Activated CD8-positive, alpha-beta memory T cell treated with anti-CD3 and anti-CD28 coated beads for 4 hours (primary cell): ENCODE data around the gene SUCLA2.
"Not testable (repeated sequence)": the region's sequence is repeated elsewhere in the genome, so short reads cannot be mapped to it uniquely, and the experiment has no call there.

Experiments used
- DNase-seq, 2 donors: peaks; one replicate each; pipeline ENCODE4 v3.0.0-alpha.2; 2020; ENCODE audit warnings: low read depth in 2 of 2

Gene SUCLA2

DNA sequence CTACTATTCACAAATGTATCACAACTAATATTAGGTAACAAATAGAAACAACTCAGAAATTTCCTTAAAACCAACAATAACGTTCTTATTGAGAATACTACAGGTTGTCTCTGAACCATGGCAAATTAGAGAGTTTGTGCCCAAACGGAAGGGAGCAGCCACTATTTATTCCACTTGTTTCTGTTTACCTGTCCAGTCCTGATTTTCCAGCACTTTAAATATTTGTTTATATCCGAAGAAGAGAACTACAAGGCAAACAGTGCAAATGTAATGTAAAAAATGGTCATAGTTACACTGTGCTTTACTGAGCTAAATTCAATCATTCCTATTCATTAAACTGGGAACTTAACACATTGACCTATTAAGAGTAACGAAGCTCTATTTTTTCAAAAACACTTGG, 9.2 kb downstream of the SUCLA2 start:
- DNase-seq: no peak

DNA sequence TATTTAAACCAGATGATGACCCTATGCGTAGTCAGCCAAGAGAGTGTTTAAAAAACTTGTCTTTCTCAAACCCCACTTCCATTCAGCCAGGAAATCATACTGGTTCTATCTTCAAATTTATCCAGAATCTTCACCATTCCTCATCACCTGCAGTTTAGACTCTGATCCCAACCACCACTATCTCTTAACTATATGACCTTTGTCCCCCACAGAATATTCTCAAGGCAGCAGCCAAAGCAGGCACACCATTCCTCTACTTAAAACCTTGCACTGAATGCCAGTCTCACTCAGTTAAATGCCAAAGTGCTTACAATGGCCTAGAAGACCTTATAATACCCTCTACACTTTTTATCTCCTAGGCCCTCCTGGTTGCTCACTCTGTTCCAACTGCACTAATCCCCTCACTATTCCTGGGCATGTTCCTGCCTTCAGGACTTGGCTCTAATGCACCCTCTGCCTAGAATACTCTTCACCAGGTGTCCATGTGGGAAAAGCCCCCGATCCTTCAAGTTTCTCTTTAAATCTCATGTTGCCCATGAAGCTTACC, 10.1 kb downstream of the SUCLA2 start:
- DNase-seq: no peak

DNA sequence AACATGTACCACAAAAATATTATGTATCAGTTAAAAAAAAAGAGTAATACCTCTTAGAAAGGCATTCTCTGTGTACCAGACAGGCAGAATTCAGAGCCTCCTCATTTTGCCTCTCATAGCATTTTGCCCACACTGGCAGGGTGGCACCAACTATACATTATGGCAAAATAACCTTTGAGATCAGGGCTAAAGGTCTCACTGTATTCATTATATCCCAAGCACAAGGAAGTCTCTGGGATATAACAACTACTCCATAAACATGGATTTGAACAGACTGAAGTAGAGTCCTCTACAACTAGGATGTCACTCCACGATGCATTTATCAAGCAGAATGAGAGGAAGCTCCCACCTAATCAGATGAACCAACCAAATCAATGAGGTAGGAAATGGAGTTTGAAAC, 10.6 kb downstream of the SUCLA2 start:
- DNase-seq: no peak

DNA sequence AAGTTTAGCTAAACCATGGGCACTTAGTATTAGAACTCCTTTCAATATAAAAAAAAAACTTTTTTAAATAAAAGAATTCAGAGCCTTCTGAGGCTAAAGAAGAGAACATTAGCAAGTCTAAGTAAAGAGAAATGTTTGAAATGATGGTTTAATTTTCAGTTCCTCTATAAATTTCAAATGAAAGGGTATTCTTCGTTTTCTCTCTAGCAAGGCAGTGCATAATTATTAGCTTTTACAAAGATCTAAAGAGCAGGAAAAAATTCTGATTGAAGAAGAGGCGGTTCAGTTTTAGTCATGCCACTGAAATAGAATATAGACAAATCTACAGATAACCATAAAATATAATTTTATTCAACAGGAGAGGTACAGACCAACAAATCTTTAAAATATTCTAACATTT, 18.0 kb downstream of the SUCLA2 start:
- no peak for DNase-seq

- no peak for DNase-seq
Observed at GRCh38 chr13:47976325-47976724, 24.7 kb downstream of the SUCLA2 start.

DNA sequence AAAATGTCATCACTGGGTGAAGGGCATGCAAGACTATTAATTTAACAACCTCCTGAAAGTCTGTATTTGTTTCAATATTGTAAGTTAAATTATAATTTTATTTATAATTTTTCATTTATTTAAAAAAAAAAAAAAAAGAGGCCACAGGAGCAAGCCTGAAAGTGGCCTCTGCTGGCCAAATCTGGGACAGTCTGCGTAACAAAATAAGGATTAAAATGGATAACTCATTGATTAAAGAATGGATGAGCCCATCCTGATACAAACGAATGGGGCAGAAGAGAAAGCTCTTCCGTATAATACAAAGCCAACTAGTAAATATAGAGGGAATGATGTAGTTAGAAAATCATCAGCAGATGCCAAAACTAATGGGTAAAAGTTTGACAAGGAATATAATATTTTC, 36.2 kb downstream of the SUCLA2 start:
- no peak for DNase-seq

- no peak for DNase-seq
Observed at GRCh38 chr13:47962237-47962636, 38.8 kb downstream of the SUCLA2 start.

DNA sequence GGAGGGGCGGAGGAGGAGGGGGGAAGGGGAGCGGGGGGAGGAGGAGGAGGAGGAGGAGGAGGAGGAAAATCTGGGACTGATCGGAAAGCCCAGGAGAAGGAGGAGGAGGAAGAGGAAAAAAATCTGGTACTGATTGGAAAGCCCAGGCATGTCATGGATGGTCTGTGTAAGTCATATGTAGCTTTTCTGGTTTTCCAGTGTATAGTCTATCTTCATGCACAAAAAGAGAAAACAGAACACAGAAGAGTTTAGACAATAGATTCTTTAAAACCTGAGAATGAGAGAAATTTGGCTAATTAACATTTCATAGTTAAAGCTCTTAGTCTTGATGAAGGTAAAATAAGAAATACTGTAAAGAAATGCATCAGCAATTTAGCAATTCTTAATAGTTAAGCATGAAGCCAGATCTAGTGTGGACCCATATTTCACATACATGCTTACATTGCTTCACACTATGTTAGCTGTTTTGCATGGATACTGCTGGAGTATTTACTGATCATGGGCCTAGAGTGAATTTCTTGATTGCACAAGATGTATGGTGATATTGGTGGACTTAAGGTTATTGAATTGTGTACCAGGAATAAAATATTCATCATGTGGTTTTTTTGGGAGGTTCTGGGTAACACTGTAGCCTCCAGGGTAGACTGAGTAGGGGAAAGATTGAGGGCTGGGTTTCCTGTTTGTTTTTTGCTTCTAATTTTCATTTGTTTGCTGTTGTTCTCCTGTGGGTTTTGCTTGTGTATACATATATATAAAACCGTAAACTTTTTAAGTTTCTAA, 41.4 kb downstream of the SUCLA2 start:
- no peak for DNase-seq

- DNase-seq: no peak
Observed at GRCh38 chr13:47957073-47957472, 44.0 kb downstream of the SUCLA2 start.

- no peak for DNase-seq
Observed at GRCh38 chr13:47955836-47956235, 45.2 kb downstream of the SUCLA2 start.

DNA sequence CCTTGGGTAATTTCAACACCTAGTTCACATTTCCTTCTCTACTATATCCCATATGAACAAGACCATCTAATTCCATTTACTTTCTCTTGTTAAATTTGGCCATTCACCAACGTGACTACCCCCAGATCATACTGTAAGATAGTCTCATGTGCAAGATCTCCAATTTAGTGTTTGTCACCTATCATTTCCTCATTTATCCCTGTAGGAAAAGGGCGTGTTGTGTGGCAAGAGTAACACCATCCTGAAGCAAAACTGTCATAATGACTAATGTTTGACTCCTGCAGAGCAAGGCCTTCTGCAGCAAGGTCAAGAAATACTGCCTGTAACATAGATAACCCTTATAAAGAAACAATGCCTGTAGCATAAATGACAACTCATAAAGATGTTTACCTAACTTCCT, 51.3 kb downstream of the SUCLA2 start:
- DNase-seq: no peak

DNA sequence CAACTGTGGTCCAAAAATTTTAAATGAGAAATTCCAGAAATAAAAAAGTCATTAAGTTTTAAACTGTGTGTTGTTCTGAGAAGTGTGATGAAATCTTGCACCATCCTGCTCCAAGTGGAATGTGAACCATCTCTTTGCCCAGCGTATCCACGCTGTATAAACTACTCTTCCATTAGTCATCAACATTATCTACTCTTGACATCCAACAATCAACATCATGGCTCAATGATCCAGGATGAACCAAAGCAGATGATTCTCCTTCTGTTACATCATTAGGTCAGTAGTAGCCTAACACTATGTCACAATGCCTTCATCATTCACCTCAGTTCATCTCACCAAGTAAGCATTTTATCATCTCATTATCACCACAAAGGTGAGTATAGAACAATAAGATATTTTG, 55.3 kb downstream of the SUCLA2 start:
- no peak for DNase-seq

- not testable (repeated sequence) for DNase-seq
Observed at GRCh38 chr13:47945146-47945545, 55.9 kb downstream of the SUCLA2 start.

DNA sequence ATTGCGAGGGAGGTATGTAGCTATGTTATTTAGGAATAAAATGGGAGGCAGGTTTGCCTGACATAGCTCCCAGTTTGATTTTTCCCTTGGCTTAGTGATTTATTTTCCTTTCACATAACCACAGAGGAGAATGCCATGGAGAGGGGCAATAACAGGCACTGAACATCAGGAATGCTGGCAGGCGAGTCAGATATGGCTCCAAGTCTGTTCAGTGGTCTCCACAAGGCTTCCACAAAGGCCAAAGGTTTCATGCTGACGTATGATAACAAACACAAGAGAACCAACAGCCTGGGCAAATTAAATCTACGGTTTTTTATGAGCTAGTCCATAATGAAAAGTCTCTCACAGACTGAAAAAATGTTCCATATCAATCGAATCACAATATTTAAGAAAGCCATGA, 66.7 kb downstream of the SUCLA2 start:
- no peak for DNase-seq

DNA sequence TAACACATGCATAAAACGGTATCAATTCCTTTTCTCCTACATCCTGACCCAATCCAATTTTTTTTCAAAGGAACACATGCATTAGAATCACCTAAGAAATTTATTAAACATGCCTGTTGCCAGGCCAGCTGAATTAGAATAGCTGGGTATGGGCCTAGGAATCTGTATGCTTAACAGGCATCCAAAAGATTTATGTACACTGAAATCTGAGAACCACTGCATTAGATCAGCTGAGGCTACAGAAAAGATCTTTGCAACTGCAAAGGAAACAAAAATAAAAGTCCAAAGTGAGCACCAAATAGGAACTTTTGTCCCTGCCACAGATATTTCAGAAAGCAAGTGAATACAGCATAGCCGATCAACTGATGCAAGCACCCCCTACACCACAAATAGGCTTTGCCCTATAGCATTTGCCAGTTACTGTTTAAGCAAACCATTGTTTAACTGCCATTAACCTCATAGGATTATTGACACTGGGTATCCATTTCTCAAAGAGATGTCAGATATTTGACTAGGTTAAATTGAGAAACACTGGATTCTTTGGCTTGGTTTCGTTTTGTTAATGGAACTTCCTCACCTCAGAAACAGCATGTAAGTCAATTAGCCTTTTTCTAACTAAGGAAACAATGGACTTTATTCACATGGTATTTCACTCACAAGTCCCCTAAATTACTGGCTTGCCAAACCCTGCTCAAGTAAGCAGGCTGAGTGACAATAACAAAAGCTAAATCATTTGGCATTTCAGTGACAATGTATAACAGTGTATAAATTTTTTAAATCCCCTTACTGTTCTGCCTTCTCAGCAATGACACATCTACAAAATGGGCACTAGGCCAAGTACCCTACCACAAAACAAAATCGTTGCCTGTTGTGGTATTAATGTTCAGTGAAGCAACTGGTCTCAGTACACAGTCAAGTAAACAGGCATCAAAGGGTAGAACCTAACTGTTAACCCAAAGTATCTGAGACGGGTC, 67.8 kb downstream of the SUCLA2 start:
- no peak for DNase-seq

GRCh38 chr13:47930649-47931165, 70.4 kb downstream of the SUCLA2 start:
- no peak for DNase-seq

DNA sequence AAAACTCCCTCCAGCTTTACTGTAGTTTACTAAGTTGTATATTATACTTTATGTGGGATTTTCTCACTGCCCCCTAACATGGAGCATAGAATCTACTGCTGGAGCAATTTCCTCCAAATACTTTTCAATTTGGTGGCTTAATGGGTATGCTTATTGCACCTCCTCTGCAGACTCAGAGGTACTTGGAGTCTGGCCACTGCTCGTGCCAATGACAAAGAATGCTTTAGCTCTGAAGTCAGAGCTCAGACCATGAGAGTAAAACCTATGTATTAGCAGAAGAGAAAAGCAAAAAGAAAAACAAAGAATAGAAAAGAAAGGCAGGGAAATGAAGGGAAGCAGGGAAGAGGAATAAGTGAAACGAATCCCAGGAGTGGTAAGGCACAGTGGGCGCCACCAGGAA, 71.9 kb downstream of the SUCLA2 start:
- DNase-seq: no peak

DNA sequence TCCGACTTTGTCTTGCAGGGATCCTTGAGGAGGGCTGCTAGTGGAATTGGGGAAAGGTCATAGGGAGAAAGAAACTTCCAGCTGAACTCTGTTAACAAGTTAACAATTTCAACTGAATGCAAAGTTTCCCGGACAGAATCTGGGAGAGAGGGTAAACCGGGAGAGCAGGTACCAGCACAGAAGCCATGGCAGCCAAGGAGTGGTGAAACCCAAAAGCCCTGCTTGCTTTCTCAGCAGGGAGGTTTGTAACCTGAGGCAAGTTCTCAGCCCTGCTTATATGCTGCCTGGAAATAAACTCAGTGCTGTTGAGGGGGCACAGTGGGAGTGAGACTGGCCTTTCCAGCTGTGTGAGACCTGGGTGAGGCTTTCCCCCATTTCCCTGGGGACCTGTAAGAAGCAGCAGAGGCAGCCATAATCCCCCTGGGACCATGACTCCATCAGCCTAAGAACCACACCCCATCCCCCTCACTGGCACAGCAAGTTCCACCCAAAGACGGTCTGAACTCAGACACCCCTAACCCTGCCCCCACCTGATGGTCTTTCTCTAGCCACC, 84.0 kb downstream of the SUCLA2 start:
- no peak for DNase-seq

DNA sequence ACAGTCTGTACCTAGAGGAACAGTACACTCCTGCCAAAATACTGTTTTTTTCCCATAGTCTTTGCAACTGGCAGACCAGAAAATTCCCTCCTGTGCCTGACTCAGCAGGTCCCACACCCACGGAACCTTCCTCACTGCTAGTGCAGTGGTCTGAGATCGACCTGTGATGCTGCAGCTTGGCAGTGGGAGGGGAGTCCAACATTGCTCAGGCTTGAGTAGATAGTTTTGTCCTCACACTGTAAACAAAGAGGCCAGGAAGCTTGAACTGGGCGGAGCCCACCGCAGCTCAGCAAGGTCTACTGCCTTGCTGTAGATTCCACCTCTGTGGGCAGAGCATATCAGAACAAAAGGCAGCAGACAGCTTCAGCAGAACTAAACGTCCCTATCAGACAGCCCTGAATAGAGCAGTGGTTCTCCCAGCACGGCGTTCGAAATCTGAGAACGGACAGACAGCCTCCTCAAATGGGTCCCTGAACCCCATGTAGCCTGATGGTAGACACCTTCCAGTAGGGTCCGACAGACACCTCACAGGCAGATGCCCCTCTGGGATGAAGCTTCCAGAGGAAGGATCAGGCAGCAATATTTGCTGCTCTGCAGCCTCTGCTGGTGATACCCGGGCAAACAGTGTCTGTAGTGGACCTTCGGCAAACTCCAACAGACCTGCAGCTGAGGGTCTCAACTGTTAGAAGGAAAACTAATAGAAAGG, 92.7 kb downstream of the SUCLA2 start:
- DNase-seq: no peak

GRCh38 chr13:47904891-47905290, 96.2 kb downstream of the SUCLA2 start:
- DNase-seq: no peak

- no peak for DNase-seq
Observed at GRCh38 chr13:47904241-47904640, 96.8 kb downstream of the SUCLA2 start.
